ENCODE data around the gene POLR1B. TPM values are rescaled to one million over a fixed set of nuclear protein-coding genes. Genes with fewer than 3 reads are reported as not detected.
"Not testable (repeated sequence)": the region's sequence is repeated elsewhere in the genome, so short reads cannot be mapped to it uniquely, and the experiment has no call there.

The POLR1B gene
- total RNA-seq, 1 experiment from 2014 or later: 42.2 TPM

GRCh38 chr2:112493858-112494648 is 48.2 kb upstream of the POLR1B start:
- no peaks in the 10 kb centered on the region for H3K9me3 Mint-ChIP-seq (ENCODE audit: unreplicated experiment)
- no peaks in the 10 kb centered on the region for H3K4me1 Mint-ChIP-seq (ENCODE audit: low read depth, unreplicated experiment)
- DNase-seq: peak; percentile 43 to 53
- Histone ChIP-seq H3K9me3 (no peaks in the 10 kb centered on the region), H3K4me1 (peaks cover 15% of the 10 kb centered on the region), H3K4me3 (ENCODE audit: low read depth, low read length) (no peak overlapping the region), H3K36me3 (ENCODE audit: control insufficient read depth, insufficient read depth, low read length) (no peaks in the 10 kb centered on the region; the same call in 1 of the 2 replicates), H3K27me3 (replicated peaks; ENCODE audit: control insufficient read depth, insufficient read depth, low read length) (no peaks in the 10 kb centered on the region)
- intact Hi-C loops (cut with micrococcal nuclease; ENCODE audit: unreplicated experiment): loop anchor here (1.0 kb wide), 1 partner anchor 13 kb away; no protein-coding TSS in a partner anchor
- no peak overlapping the region for H3K4me3 Mint-ChIP-seq (ENCODE audit: unreplicated experiment)
- BruUV-seq (replicated peaks): no TSS peak
- H3K27ac Mint-ChIP-seq (ENCODE audit: unreplicated experiment): no peak overlapping the region
- no peaks in the 10 kb centered on the region for H3K36me3 Mint-ChIP-seq (ENCODE audit: insufficient read depth, unreplicated experiment)
- no peaks in the 10 kb centered on the region for H3K27me3 Mint-ChIP-seq (ENCODE audit: insufficient read depth, unreplicated experiment)
- no peak for TF ChIP-seq CTCF (IDR thresholded peaks at IDR 0.05; ENCODE audit: insufficient read depth in 1 of 2, low read depth in 1 of 2, low read length in 1 of 2, severe bottlenecking in 1 of 2, unreplicated experiment in 1 of 2)
- CTCF ChIA-PET: interaction anchor here (1.6 kb wide), 1 partner anchor 13 kb away, joined by 6 read pairs; no protein-coding TSS in a partner anchor
- POLR2A ChIA-PET: no interaction called here

GRCh38 chr2:112494828-112495227 is 47.4 kb upstream of the POLR1B start:
- Histone ChIP-seq H3K4me3 (ENCODE audit: low read depth, low read length) (no peak overlapping the region), H3K36me3 (ENCODE audit: control insufficient read depth, insufficient read depth, low read length) (no peaks in the 10 kb centered on the region; the same call in 1 of the 2 replicates), H3K9me3 (no peaks in the 10 kb centered on the region), H3K4me1 (peaks cover 15% of the 10 kb centered on the region), H3K27me3 (replicated peaks; ENCODE audit: control insufficient read depth, insufficient read depth, low read length) (no peaks in the 10 kb centered on the region)
- Mint-ChIP-seq H3K36me3 (ENCODE audit: insufficient read depth, unreplicated experiment) (no peaks in the 10 kb centered on the region), H3K4me3 (ENCODE audit: unreplicated experiment) (no peak overlapping the region), H3K27me3 (ENCODE audit: insufficient read depth, unreplicated experiment) (no peaks in the 10 kb centered on the region), H3K4me1 (ENCODE audit: low read depth, unreplicated experiment) (no peaks in the 10 kb centered on the region), H3K9me3 (ENCODE audit: unreplicated experiment) (no peaks in the 10 kb centered on the region), H3K27ac (ENCODE audit: unreplicated experiment) (no peak overlapping the region)
- POLR2A ChIA-PET: no interaction called here
- CTCF ChIA-PET: no interaction called here
- intact Hi-C loops (cut with micrococcal nuclease; ENCODE audit: unreplicated experiment): loop anchor here (1.0 kb wide), 1 partner anchor 14 kb away; no protein-coding TSS in a partner anchor
- TF ChIP-seq CTCF (IDR thresholded peaks at IDR 0.05; ENCODE audit: insufficient read depth in 1 of 2, low read depth in 1 of 2, low read length in 1 of 2, severe bottlenecking in 1 of 2, unreplicated experiment in 1 of 2): no peak
- BruUV-seq (replicated peaks): no TSS peak
- no peak for DNase-seq

GRCh38 chr2:112495878-112496277 is 46.4 kb upstream of the POLR1B start:
- H3K4me1 Mint-ChIP-seq (ENCODE audit: low read depth, unreplicated experiment); H3K36me3 ChIP-seq (ENCODE audit: control insufficient read depth, insufficient read depth, low read length); H3K9me3 ChIP-seq; H3K9me3 Mint-ChIP-seq (ENCODE audit: unreplicated experiment); H3K36me3 Mint-ChIP-seq (ENCODE audit: insufficient read depth, unreplicated experiment); BruUV-seq (replicated peaks); intact Hi-C loops (cut with micrococcal nuclease; ENCODE audit: unreplicated experiment); H3K27ac Mint-ChIP-seq (ENCODE audit: unreplicated experiment); H3K27me3 Mint-ChIP-seq (ENCODE audit: insufficient read depth, unreplicated experiment); H3K4me3 ChIP-seq (ENCODE audit: low read depth, low read length); DNase-seq; CTCF ChIA-PET; POLR2A ChIA-PET; H3K4me3 Mint-ChIP-seq (ENCODE audit: unreplicated experiment); H3K27me3 ChIP-seq (replicated peaks; ENCODE audit: control insufficient read depth, insufficient read depth, low read length): not testable (repeated sequence)
- peaks cover 15% of the 10 kb centered on the region for H3K4me1 ChIP-seq

Data from Caco-2 (cell line).